ENCODE data around the gene C2orf69.

The C2orf69 gene

DNA sequence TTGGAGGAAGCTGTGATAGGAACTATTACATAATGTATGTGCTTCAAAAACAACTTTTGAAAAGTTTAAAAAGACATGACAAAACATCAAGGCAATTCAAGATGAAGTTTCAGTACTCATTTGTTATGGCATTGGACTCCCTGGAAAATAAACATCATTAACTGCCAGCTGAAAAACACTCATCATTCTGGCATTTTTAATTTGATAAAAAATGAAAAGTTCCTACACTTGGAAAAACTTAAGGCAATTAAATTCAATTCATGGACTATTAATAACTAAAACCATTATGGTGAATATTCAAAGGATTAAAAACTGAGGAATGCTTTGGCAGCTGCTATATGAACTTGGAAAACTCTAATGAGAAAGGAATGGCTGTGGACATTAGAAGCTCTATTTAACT, 35.7 kb downstream of the C2orf69 start:
- H3K4me3 ChIP-seq (ENCODE audit: low read depth, low read length) = no peak overlapping the region
- TF ChIP-seq, protein P1, sequence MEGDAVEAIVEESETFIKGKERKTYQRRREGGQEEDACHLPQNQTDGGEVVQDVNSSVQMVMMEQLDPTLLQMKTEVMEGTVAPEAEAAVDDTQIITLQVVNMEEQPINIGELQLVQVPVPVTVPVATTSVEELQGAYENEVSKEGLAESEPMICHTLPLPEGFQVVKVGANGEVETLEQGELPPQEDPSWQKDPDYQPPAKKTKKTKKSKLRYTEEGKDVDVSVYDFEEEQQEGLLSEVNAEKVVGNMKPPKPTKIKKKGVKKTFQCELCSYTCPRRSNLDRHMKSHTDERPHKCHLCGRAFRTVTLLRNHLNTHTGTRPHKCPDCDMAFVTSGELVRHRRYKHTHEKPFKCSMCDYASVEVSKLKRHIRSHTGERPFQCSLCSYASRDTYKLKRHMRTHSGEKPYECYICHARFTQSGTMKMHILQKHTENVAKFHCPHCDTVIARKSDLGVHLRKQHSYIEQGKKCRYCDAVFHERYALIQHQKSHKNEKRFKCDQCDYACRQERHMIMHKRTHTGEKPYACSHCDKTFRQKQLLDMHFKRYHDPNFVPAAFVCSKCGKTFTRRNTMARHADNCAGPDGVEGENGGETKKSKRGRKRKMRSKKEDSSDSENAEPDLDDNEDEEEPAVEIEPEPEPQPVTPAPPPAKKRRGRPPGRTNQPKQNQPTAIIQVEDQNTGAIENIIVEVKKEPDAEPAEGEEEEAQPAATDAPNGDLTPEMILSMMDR (IDR thresholded peaks at IDR 0.05; ENCODE audit: low read depth, low read length) = no peak

DNA sequence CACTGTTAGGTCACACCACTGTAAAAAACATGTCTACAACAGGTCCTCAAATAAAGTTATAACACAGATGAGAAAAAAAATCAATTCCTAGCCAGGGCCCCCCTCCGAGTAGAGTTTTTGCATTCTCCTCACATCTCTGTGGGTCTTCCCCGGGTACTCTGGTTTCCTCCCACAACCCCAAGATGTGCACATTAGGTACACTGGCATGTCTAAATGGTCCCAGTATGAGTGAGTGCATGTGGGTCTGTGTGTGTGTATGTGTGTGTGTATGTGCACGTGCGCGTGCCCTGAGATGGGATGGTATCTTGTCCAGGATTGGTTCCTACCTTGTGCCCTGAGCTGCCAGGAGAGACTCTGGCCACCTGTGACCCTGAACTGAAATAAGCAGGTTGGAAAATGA, 39.3 kb downstream of the C2orf69 start:
- TF ChIP-seq, protein P1 (IDR thresholded peaks at IDR 0.05; ENCODE audit: low read depth, low read length) = no peak

DNA sequence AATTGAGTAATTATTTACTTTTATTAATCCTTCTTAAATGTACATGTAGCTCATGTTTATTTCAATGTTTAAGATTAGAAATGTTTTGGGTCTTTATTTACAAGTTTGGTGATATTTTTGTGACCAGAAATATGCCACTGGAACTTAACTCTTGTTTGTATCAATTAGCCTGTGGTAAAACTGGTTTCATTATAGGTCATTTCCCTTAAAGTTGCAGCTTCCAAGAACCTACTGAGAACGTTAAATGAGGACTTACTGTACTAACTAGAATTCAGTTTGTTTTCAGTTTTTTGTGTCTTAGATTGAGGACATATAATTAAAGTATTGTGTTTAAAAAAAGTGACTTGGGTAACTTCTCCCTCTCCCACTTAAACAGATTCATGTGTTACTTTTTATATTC, 39.9 kb downstream of the C2orf69 start:
- no peak overlapping the region for H3K4me3 ChIP-seq (ENCODE audit: low read depth, low read length)
- TF ChIP-seq, protein P1 (IDR thresholded peaks at IDR 0.05; ENCODE audit: low read depth, low read length) = no peak

More for the DNA sequence above, 39.3 kb downstream of the C2orf69 start:
- H3K4me3 ChIP-seq (ENCODE audit: low read depth, low read length) = no peak overlapping the region

DNA sequence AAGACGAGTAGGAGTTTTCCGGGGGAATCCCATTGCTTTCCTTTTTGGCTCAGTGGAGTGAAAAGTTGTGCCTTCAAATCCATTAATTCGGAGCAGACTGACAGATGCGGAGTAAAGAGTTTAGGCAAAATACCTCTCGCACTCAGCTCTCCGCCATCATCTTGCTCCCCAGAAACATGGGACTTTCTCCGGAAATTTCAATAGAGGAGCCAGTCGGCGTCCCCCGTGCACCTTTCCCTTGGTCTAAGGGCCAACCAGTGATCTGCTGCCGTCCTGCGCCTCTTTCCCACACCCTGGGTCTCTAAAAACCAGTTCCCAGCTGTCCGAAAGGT, 43.9 kb downstream of the C2orf69 start:
- peak overlapping the region; percentile 98 for H3K4me3 ChIP-seq (ENCODE audit: low read depth, low read length)
- TF ChIP-seq, protein P1 (IDR thresholded peaks at IDR 0.05; ENCODE audit: low read depth, low read length) = no peak

DNA sequence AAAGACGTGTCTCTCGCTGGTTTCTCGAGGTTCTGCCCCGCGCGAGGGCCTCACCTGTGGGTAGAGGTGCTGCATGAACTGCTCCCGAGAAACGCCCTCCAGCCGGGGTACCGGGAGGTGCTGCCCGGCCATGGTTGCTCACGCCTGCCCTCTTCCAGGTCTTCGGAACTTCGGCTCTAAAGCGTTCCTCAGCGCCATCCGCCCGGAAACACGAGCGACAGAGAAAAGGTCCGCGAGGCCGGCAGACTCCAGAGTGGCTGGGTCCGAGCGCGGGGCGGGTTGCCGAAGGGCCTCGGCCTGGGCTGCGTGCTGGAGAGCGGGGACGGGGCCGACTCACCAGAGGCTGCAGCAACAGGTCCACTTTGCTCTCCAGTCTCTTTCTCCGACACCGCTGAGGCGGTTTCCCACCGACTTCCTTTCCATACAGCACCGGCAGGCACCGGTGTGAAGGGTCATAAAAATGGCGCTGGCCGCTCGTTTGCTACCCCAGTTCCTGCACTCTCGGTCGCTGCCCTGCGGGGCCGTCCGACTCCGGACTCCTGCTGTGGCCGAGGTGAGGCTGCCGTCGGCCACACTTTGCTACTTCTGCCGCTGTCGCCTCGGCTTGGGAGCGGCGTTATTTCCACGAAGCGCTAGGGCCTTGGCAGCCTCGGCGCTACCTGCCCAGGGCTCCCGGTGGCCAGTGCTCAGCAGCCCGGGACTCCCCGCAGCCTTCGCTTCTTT, 44.4 kb downstream of the C2orf69 start, which contains the start of the genes MAIP1 and TYW5:
Gene MAIP1 (plus strand): TSS at position 244 of the 723 bp plus-strand sequence. CDS start 217 bp downstream, at position 461.
Gene TYW5 (minus strand): TSS at position 153 of the 723 bp plus-strand sequence. CDS start 21 bp downstream, at position 132.
- TF ChIP-seq, protein P1 (IDR thresholded peaks at IDR 0.05; ENCODE audit: low read depth, low read length) = no peak
- H3K4me3 ChIP-seq (ENCODE audit: low read depth, low read length) = peak within 1 kb of the TSS; percentile 98

DNA sequence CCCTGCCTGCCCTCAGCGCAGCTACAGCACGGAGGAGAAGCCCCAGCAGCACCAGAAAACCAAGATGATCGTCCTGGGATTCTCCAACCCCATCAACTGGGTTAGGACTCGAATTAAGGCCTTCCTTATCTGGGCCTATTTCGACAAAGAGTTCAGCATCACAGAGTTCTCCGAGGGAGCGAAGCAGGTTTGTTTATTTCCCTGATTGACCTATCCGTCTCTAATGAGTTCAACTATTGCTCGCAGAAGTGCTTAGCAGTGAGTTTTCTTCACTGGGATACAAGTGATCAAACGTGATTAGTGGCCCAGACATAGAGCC, 44.9 kb downstream of the C2orf69 start:
- TF ChIP-seq, protein P1 (IDR thresholded peaks at IDR 0.05; ENCODE audit: low read depth, low read length) = no peak
- H3K4me3 ChIP-seq (ENCODE audit: low read depth, low read length) = peak overlapping the region; percentile 98

GRCh38 chr2:199958014-199958413, 46.9 kb downstream of the C2orf69 start:
- TF ChIP-seq, protein P1 (IDR thresholded peaks at IDR 0.05; ENCODE audit: low read depth, low read length) = no peak
- no peak overlapping the region for H3K4me3 ChIP-seq (ENCODE audit: low read depth, low read length)

All from WI38 (cell line).